A549 (cell line): ENCODE measurements around the gene STXBP6.

Experiments
- ESRRA ChIP-seq: fragments of 150-350 bp; IDR thresholded peaks from 2 replicates; pipeline ENCODE4 v1.6.1; 2014; ENCODE audit warnings: mild to moderate bottlenecking, low read length, borderline replicate concordance
- MAZ ChIP-seq: fragments of 150-350 bp; IDR thresholded peaks from 2 replicates; pipeline ENCODE4 v1.6.1; 2014; ENCODE audit warnings: antibody characterized with exemption, low read depth, low read length, borderline replicate concordance
- NR3C1 ChIP-seq: fragments of >200 bp; sonication (Bioruptor Twin); formaldehyde crosslinking; IDR thresholded peaks from 3 replicates; pipeline ENCODE4 v1.6.1; 2017
- POLR2A ChIP-seq: IDR thresholded peaks from 2 replicates; pipeline ENCODE4 v1.6.1; 2012; ENCODE audit warnings: mild to moderate bottlenecking, low read length
- TF ChIP-seq, protein P1 (sequence below): fragments of >200 bp; sonication (Bioruptor Twin); formaldehyde crosslinking; IDR thresholded peaks from 3 replicates; pipeline ENCODE4 v1.5.1; 2016
- TF ChIP-seq, protein P2 (sequence below): fragments of 450-650 bp; IDR thresholded peaks from 2 replicates; pipeline ENCODE4 v1.6.1; 2014; ENCODE audit warnings: antibody characterized with exemption
- TF ChIP-seq, protein P3 (sequence below): IDR thresholded peaks from 2 replicates; pipeline ENCODE4 v1.6.1; 2012
- TF ChIP-seq, protein P4 (sequence below): fragments of 200-600 bp; sonication (generic); IDR thresholded peaks from 2 replicates; pipeline ENCODE4 v1.6.1; 2016; ENCODE audit warnings: antibody characterized with exemption, mild to moderate bottlenecking, moderate library complexity

DNA sequence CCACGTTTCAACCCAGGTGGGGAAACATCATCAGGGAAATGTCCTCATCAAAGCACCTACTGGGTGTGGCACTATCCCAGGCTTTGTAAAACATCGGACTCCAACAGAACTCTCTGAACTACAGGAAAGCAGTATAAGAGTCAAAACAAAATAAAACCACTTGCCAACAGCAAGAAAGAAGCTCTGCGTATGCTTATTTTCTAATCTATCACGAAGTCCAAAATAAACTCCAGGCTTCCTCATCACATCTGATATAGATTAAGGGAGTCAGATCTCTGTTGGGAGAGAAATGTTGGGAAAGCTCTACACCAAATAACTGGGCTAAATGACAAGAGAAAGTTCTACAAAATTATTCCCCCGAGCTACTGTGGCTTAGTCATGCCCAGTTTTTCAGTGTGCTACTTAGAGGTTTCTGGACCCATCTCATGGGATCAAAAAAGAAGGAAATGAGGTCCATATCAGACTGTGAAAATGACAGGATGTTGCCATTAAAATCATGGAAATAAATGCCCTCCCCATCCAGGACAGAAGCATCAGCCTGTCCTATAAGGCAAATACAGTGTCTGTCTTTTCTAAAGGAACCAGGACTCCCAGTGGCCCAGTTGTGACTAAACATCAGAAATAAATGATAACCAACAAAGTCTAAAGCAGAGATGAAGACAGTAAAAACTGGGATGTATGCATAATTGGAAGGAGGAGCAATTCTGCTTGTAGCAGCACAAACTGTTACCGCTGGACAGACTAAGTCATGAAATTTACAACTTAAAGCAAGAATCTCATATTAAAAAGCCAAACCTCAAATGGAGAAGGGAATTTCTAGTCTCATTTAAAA lies 149.5 kb downstream of the STXBP6 start:
- TF ChIP-seq, protein P1, sequence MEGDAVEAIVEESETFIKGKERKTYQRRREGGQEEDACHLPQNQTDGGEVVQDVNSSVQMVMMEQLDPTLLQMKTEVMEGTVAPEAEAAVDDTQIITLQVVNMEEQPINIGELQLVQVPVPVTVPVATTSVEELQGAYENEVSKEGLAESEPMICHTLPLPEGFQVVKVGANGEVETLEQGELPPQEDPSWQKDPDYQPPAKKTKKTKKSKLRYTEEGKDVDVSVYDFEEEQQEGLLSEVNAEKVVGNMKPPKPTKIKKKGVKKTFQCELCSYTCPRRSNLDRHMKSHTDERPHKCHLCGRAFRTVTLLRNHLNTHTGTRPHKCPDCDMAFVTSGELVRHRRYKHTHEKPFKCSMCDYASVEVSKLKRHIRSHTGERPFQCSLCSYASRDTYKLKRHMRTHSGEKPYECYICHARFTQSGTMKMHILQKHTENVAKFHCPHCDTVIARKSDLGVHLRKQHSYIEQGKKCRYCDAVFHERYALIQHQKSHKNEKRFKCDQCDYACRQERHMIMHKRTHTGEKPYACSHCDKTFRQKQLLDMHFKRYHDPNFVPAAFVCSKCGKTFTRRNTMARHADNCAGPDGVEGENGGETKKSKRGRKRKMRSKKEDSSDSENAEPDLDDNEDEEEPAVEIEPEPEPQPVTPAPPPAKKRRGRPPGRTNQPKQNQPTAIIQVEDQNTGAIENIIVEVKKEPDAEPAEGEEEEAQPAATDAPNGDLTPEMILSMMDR, result no peak
- TF ChIP-seq MAZ, result no peak
- no peak for TF ChIP-seq NR3C1
- TF ChIP-seq, protein P2, sequence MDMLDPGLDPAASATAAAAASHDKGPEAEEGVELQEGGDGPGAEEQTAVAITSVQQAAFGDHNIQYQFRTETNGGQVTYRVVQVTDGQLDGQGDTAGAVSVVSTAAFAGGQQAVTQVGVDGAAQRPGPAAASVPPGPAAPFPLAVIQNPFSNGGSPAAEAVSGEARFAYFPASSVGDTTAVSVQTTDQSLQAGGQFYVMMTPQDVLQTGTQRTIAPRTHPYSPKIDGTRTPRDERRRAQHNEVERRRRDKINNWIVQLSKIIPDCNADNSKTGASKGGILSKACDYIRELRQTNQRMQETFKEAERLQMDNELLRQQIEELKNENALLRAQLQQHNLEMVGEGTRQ, result no peak
- TF ChIP-seq, protein P3, sequence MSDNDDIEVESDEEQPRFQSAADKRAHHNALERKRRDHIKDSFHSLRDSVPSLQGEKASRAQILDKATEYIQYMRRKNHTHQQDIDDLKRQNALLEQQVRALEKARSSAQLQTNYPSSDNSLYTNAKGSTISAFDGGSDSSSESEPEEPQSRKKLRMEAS, result no peak
- TF ChIP-seq, protein P4, sequence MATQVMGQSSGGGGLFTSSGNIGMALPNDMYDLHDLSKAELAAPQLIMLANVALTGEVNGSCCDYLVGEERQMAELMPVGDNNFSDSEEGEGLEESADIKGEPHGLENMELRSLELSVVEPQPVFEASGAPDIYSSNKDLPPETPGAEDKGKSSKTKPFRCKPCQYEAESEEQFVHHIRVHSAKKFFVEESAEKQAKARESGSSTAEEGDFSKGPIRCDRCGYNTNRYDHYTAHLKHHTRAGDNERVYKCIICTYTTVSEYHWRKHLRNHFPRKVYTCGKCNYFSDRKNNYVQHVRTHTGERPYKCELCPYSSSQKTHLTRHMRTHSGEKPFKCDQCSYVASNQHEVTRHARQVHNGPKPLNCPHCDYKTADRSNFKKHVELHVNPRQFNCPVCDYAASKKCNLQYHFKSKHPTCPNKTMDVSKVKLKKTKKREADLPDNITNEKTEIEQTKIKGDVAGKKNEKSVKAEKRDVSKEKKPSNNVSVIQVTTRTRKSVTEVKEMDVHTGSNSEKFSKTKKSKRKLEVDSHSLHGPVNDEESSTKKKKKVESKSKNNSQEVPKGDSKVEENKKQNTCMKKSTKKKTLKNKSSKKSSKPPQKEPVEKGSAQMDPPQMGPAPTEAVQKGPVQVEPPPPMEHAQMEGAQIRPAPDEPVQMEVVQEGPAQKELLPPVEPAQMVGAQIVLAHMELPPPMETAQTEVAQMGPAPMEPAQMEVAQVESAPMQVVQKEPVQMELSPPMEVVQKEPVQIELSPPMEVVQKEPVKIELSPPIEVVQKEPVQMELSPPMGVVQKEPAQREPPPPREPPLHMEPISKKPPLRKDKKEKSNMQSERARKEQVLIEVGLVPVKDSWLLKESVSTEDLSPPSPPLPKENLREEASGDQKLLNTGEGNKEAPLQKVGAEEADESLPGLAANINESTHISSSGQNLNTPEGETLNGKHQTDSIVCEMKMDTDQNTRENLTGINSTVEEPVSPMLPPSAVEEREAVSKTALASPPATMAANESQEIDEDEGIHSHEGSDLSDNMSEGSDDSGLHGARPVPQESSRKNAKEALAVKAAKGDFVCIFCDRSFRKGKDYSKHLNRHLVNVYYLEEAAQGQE, result no peak
- no peak for TF ChIP-seq ESRRA
- no peak for TF ChIP-seq POLR2A
